Measurements from ENCODE around the gene MEOX2. TPM values are rescaled to one million over a fixed set of nuclear protein-coding genes. Genes with fewer than 3 reads are reported as not detected.

The MEOX2 gene
- total RNA-seq, 1 donor from 2014 or later: 3.0 TPM

GRCh38 chr7:15688911-15689310 is 2.4 kb upstream of the MEOX2 start:
- no peaks in the 10 kb centered on the region for H3K9me3 Mint-ChIP-seq
- no peak overlapping the region for H3K27ac Mint-ChIP-seq
- H3K4me1 Mint-ChIP-seq (ENCODE audit: unreplicated experiment): peaks cover 29% of the 10 kb centered on the region
- H3K36me3 Mint-ChIP-seq: no peaks in the 10 kb centered on the region
- no peak for TF ChIP-seq CTCF (conservative IDR thresholded peaks at IDR 0.05)
- peak overlapping the region; percentile 91 for H3K4me3 Mint-ChIP-seq
- H3K27me3 Mint-ChIP-seq: peaks cover 64% of the 10 kb centered on the region
- no peak for DNase-seq (ENCODE audit: extremely low spot score, unreplicated experiment)

GRCh38 chr7:15688279-15688626 is 1.8 kb upstream of the MEOX2 start:
- Mint-ChIP-seq H3K27ac (peak overlapping the region; percentile 16), H3K27me3 (peaks cover 70% of the 10 kb centered on the region), H3K4me3 (peak overlapping the region; percentile 91), H3K36me3 (no peaks in the 10 kb centered on the region), H3K4me1 (ENCODE audit: unreplicated experiment) (peaks cover 29% of the 10 kb centered on the region), H3K9me3 (no peaks in the 10 kb centered on the region)
- TF ChIP-seq CTCF (conservative IDR thresholded peaks at IDR 0.05): no peak
- DNase-seq (ENCODE audit: extremely low spot score, unreplicated experiment): no peak

- no peak for DNase-seq (ENCODE audit: extremely low spot score, unreplicated experiment)
- peak overlapping the region; percentile 18 for H3K27ac Mint-ChIP-seq
- H3K4me3 Mint-ChIP-seq: peak overlapping the region; percentile 91
- peaks cover 72% of the 10 kb centered on the region for H3K27me3 Mint-ChIP-seq
- TF ChIP-seq CTCF (conservative IDR thresholded peaks at IDR 0.05): peak; percentile 51
- peaks cover 29% of the 10 kb centered on the region for H3K4me1 Mint-ChIP-seq (ENCODE audit: unreplicated experiment)
- H3K9me3 Mint-ChIP-seq: no peaks in the 10 kb centered on the region
- no peaks in the 10 kb centered on the region for H3K36me3 Mint-ChIP-seq
These were observed 1.2 kb upstream of the MEOX2 start for GRCh38 chr7:15687546-15688278.

- Mint-ChIP-seq H3K4me3 (peak overlapping the region; percentile 91), H3K27ac (peak overlapping the region; percentile 18), H3K27me3 (peaks cover 75% of the 10 kb centered on the region), H3K9me3 (no peaks in the 10 kb centered on the region), H3K36me3 (no peaks in the 10 kb centered on the region), H3K4me1 (ENCODE audit: unreplicated experiment) (peaks cover 29% of the 10 kb centered on the region)
- TF ChIP-seq CTCF (conservative IDR thresholded peaks at IDR 0.05): no peak
- DNase-seq (ENCODE audit: extremely low spot score, unreplicated experiment): no peak
These were observed 568 bp upstream of the MEOX2 start for GRCh38 chr7:15686957-15687545.

GRCh38 chr7:15685358-15686294 is 857 bp downstream of the MEOX2 start:
- H3K9me3 Mint-ChIP-seq: no peaks in the 10 kb centered on the region
- peaks cover 79% of the 10 kb centered on the region for H3K27me3 Mint-ChIP-seq
- H3K36me3 Mint-ChIP-seq: no peaks in the 10 kb centered on the region
- peaks cover 29% of the 10 kb centered on the region for H3K4me1 Mint-ChIP-seq (ENCODE audit: unreplicated experiment)
- DNase-seq (ENCODE audit: extremely low spot score, unreplicated experiment): peak; percentile 67
- TF ChIP-seq CTCF (conservative IDR thresholded peaks at IDR 0.05): no peak
- peak overlapping the region; percentile 91 for H3K4me3 Mint-ChIP-seq
- peak overlapping the region; percentile 47 for H3K27ac Mint-ChIP-seq
